ENCODE results near the gene GPSM1.

GRCh38 chr9:136404801-136405136 is 77.4 kb downstream of the GPSM1 start:
- TF ChIP-seq REST (IDR thresholded peaks at IDR 0.05; ENCODE audit: low read depth) (no peak), MAX (IDR thresholded peaks at IDR 0.05) (no peak), TEAD4 (IDR thresholded peaks at IDR 0.05) (no peak), EP300 (IDR thresholded peaks at IDR 0.05; ENCODE audit: borderline replicate concordance) (no peak), USF1 (IDR thresholded peaks at IDR 0.05) (no peak), EGR1 (IDR thresholded peaks at IDR 0.05) (no peak), TAF1 (IDR thresholded peaks at IDR 0.05; ENCODE audit: low read depth) (no peak), FOXM1 (IDR thresholded peaks at IDR 0.05; ENCODE audit: borderline replicate concordance, low read depth) (no peak), ZBTB7A (IDR thresholded peaks at IDR 0.05; ENCODE audit: low read depth) (no peak), YY1 (IDR thresholded peaks at IDR 0.05; ENCODE audit: low read depth) (no peak), TCF12 (IDR thresholded peaks at IDR 0.05; ENCODE audit: low read depth) (no peak), CREB1 (IDR thresholded peaks at IDR 0.05; ENCODE audit: low read depth) (no peak)
